GM12801 (cell line): ENCODE measurements around the gene MREG.

Source experiments
- TF ChIP-seq, protein P1 (sequence below): IDR thresholded peaks from one replicate; pipeline ENCODE4 v1.5.1; 2011; ENCODE audit warnings: control low read depth; ENCODE audit not compliant: insufficient read length; ENCODE audit errors: extremely low read depth

The MREG gene

DNA sequence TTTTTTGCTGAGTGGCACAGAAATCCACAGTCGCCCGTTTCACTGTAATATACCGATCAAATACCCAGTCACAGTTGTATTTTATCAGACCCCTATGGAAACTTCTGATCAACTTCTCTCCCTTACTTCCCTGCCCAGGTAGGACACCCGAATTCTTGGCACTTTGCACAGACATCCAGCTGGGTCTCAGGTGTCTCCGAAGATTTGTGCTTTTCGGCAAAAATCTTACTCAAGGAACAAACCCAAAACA is 596 bp downstream of the MREG start:
- TF ChIP-seq, protein P1, sequence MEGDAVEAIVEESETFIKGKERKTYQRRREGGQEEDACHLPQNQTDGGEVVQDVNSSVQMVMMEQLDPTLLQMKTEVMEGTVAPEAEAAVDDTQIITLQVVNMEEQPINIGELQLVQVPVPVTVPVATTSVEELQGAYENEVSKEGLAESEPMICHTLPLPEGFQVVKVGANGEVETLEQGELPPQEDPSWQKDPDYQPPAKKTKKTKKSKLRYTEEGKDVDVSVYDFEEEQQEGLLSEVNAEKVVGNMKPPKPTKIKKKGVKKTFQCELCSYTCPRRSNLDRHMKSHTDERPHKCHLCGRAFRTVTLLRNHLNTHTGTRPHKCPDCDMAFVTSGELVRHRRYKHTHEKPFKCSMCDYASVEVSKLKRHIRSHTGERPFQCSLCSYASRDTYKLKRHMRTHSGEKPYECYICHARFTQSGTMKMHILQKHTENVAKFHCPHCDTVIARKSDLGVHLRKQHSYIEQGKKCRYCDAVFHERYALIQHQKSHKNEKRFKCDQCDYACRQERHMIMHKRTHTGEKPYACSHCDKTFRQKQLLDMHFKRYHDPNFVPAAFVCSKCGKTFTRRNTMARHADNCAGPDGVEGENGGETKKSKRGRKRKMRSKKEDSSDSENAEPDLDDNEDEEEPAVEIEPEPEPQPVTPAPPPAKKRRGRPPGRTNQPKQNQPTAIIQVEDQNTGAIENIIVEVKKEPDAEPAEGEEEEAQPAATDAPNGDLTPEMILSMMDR: no peak

DNA sequence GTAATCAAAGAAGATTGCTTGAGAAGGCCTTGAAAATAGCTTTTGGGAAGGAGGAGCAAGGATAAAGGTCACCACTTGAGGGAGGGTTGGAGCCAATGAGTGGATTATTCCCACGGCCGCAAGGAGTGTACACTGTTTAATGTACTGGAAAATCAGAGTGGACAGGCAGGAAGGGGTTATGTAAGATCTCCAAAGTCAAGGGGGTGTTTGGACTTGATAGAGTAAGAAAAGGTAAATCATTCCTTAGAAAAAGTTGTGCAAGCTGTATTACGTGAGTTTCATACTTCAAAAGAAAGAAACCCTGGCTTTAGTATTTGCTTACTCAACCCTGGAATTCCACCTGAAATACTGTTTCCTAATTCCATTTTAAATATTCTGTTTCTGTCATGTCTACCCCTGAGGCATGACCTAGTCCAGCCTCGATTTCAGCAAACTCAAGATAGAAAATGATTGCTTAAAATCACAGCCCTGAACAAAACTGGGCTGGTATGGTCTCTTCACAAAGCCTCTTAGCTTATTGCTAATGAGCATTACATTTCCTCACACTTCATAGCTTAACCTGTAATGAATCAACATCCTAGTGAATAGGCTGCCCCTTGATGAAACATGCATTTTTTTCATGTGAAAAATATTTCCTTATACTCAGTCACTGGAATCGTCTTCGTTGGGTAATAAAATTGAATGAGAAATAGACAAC is 1.1 kb downstream of the MREG start:
- TF ChIP-seq, protein P1: no peak

DNA sequence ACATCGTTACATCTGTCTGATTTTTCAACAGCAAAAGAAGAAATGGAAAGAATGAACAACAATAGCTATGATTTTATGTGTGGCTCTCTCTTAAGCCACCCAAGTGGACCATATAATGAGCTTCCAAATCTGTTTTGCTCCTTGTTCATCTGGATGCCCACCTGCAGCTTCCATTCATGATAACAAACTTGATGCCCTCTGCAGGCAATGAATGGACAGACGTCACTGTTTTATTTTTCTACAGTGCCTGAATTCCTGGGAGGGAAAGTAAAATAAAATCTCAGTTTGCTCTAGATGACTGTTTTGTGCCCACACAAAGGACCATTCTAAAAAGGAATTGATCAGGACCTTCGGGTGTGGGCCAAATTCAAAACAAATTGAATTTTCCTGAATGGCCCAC is 5.0 kb downstream of the MREG start:
- TF ChIP-seq, protein P1: no peak

DNA sequence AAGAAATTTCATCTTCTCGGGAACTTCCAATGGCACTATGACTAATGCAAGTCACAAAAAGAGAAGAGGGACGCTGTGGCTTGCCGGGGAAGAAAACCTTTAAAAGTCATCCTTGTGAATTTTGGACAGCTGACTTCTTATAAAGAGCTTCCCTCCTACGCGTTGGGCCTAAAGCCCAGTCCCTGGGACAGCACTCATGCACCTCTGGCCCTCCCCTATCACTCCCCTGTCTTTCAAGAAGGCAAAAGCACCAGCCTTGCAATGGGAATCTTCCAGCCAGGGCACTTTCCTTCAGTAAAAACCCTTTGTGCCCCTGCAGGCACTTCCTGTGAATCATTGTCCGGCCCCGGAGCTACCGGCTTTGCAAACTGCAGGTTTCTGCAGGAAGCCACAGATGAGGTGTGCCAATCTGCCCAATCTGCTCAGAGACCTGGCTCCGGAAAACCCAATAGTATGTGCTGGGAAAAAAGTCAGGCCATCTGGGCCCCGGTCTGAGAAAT is 7.1 kb downstream of the MREG start:
- TF ChIP-seq, protein P1: no peak

DNA sequence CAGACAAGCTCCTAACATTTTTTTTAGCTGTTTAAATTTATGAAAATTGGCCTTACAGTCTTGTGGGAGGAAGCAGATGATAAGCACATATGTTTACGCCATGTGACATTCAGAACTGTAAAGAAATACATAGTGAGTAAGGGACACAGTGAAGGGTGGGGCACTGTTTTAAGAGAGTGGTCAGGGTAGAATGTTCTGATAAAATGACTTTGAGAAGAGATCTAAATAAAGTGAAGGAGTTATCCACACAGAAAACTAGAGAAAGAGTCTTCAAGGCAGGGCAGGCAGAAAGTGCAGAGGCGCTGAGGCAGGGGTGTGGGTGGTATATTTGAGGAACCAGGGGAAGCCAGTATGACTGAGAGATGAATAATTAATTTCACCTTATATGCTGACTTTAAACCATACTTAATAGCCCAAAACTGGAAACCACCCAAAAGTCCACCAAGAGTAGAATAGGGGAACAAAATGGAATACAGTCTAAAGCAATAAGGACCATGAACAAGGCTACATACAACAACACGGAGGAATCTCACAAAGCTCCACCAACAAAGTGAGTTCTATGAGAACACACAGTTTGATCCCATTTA is 8.6 kb downstream of the MREG start:
- TF ChIP-seq, protein P1: no peak

DNA sequence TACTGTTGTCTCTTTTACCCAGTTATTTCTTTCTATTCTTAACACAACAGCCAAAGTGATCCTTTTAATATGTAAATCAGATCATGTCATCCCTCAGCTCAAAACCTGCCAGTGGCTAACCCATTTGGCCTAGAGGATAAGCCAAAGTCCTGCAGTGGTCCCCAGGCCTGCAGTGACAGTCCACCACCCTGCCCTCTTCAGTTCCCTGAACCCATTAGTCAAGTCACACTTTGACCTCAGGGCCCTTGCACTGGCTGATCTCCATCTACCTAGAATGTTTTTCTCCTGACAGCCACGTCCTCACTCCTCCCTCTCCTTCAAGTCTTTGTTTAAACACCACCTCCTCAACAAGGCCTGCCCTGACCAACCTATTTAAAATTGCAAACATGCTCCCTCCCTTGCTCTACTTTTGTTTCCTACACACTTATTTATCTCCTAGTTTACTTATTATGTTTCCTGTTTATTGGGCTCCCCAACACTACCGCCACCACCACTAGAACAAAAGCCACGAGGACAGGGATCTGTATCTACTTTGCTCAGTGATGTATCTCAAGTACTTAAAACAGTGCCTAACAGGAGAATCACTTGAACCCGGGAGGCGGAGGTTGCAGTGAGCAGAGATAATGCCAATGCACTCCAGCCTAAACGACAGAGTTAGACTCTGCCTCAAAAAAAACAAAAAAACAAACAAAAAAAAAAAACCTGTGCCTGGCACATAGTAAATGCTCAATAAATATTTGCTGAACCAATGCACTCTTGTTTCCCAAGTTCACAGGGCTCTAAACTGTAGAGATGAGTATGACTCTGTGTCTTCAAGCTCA is 9.3 kb downstream of the MREG start:
- TF ChIP-seq, protein P1: no peak

DNA sequence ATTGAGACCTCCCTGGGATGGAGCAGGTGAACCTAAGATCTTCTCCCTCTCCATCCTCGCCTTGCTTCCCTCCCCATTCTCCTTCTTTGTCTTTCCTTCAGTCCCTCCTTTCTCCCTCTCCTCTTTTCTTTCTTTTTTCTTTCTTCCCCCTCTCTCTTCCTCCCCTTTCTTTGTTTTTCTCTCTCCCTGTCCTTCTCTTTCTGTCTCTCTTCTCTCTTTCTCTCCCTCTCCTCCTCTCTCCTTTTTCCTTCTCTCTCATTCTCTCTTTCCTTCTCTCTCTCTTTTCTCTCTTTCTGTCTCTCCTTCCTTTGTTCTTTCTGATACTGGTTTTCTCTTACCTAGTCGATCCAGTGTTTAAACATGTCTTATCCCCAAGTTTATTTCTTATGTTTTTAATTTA is 10.7 kb downstream of the MREG start:
- TF ChIP-seq, protein P1: no peak
